Activated CD4-positive, alpha-beta T cell treated with anti-CD3 and anti-CD28 coated beads, Interleukin-2, amount 50 U/mL, for 24 hours (primary cell): ENCODE measurements around the gene RSPO1.
"Not testable (repeated sequence)": the region's sequence is repeated elsewhere in the genome, so short reads cannot be mapped to it uniquely, and the experiment has no call there.

Experiments
- DNase-seq, 2 donors: peaks; one replicate each; pipeline ENCODE4 v3.0.0-alpha.2; 2020; ENCODE audit warnings: low read depth in 1 of 2, low spot score in 1 of 2

Gene RSPO1, protein sequence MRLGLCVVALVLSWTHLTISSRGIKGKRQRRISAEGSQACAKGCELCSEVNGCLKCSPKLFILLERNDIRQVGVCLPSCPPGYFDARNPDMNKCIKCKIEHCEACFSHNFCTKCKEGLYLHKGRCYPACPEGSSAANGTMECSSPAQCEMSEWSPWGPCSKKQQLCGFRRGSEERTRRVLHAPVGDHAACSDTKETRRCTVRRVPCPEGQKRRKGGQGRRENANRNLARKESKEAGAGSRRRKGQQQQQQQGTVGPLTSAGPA

DNA sequence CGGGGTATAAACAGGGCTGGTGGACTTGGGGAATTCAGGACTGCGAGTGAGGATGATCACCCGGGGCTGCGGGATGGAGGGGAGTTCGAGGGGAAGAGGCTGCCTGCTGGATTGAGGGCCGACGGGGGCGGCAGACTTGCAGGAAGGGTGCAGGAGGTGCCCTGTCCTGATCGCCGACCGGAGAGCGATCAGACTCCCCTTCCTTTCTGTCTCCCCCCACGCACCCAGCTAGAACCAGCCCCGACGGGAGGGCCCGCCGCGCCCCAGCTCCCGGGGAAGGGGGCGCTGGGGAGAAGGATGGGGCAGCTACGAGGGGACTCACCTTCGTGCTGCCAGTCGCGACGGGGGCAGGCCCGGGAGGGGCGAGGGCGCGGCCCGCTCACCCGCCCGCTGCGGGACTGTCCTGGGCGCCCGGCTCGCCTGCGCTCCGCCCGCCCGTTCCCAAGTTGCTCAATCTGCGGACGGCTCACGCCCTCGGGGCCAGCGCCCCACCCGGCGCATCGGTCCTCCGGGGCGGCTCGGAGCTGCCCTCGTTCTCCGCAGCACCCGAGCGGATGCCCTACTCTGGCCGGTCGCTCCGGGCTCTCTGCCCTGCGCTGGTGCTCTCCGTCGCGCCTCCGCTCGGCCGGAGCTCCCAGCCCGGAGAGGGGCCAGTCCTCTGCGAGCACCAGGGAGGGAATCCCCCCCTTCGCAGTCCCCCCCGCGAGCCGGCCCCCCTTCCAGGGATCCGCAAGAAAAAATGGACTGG, at the start of gene RSPO1:
Gene RSPO1, minus strand, starts transcription at position 649 of the 748 bp plus-strand sequence. CDS start 5,231 bp downstream, outside the sequence.
- DNase-seq, result no peak

DNA sequence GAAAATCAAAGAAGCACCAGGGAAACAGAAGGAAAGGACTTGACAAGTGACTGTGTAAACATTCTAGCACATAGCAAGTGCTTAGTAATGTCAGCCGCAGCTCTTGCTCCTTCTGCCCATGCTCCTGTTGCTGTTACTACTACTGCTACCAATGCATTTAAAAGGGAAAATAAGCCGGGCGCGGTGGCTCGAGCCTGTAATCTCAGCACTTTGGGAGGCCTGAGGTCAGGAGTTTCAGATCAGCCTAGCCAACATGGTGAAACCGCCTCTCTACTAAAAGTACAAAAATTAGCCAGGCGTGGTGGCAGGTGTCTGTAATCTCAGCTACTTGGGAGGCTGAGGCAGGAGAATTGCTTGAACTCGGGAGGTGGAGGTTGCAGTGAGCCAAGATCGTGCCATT, 49.5 kb upstream of the RSPO1 start:
- not testable (repeated sequence) for DNase-seq

DNA sequence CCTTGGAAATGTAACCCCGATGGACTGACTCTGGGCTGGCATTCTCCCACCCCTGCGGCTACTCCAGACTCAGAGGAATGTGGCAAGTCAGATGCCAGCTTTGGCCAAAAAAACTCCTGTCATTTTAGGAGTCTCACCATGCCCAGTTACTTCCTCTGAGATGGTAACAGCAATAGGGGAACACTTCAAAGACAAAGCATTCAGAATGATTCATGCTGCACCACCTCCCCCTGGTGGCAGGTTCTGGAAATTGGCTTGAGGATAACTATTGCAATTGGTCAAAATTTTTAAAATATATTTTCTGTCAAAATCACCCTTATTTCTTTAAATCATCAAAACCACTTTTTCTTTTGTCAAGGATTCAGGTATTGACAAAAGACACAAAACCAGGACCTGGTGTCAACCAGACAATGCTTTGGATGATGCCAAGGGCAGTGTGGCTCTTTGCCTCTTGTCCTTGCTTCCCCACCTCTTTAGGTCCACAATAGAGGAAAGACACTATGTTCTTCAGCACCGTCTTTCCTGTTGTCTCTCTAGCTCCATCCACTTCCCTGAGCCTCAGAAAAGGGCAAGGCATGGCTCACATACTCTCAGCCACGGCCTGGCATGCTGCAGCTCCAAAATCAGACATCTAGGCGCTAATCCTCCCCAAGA, 47.8 kb upstream of the RSPO1 start:
- peak; percentile 62 to 69 for DNase-seq

DNA sequence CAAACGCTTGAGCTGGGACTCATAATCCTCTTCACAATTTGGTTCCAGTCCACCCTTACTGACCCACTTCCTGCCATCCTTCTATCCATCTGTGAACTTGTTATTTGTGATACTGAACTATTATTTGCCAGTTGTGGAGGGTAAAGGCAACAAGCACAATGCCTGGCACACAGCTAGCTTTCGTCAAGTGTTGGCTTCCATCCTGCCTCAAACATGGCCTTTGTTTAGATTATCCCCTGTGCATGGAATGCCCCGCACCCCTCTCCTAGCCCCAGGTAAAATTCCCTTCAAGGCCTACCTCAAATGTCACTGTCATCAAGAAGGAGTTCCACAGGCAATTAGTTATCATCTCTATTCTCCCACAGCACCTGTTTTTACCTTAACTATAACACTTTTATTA, 46.2 kb upstream of the RSPO1 start:
- DNase-seq, result no peak

DNA sequence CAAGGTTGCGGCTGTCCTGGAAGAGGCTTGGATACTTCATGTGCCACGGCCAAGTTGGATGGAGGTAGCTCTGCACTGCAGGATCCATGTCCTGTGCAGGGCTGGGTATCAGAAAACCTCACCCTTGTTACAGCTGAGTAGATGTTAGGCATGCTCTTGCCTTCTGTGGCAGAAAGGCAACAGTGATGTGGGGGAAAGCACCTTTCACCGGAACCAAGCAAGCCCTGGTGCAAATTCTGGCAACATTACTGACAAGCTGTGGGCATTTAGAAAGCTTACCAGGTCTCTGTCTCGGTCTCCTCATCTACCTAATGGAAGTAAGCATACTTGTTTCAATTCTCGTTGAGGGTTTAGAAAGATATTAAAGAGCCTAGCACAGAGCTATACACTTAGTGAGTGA, 43.1 kb upstream of the RSPO1 start:
- DNase-seq, result no peak

DNA sequence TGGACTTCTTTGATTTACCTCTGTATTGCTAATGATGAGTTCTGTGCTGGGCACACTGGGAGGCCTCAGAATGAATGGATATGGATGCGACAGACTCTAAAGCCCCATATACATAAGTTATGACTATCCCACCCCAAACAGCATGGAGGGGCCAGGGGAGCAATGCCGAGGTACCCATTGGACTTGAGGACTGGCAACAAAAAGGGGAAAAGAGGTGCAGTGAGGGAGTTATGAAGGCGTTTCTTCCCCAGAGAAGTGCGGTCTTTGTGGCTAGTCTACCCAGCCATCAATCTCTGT, 42.4 kb upstream of the RSPO1 start:
- no peak for DNase-seq

DNA sequence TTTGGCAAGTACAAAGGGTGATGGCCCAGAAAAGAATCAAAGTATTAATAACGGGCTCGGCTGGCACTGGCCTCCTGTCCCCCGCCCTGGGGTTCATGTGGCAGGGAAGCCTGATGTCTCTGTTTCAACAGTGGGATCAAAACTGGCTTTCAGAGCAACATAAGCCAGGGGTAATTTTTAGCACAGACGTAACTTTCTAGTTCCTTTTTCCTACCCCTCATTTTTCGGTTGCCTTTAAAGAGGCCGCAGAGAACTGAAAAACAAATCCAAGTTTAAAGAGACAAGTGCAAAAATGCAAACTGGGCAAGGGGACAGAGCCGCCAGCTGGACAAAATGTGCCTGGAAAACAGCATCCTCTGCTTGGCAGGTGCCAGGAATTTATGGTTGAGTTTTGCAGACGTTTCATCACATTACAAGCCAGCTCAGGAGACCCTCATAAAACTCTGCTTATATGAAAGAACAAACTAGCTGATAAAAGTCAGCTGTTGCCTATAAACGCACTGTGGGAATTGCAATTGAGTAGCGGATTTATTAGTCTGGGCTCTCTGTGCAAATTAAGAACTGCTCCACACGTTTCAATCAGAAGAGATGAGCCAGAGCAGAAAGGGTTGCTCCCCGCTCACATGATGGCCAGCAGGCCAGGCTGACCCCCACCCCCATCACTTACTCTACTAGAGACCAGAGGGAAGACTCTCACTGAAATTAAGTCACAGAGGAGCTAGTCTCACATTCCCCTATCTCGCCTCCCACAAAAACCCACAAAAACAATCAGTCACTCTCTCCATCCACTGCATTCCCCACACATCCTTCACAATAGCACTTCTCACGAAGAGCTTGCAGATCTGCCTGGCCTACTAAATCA, 41.8 kb upstream of the RSPO1 start:
- no peak for DNase-seq

DNA sequence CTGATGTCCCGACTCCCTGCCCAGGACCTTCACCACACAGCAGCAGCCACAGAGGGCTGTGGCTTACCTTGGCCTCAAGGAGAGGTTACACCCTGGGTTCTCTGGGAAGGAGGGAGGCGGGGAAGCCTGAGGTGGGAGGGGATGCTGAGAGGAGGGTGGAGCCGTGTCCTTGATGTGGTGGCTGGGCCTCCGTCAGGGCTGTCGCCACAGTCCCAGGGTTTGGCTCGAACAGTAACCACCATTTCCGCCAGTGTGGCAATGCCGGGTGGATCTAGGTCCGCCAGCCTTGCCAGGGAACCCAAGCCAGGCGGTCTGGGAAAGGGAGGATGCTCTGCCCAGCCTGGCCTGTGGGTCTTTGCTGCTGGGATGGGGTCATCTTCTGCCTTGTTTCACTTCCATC, 39.2 kb upstream of the RSPO1 start:
- peak in 1 of 2 donors; percentile 46 for DNase-seq

DNA sequence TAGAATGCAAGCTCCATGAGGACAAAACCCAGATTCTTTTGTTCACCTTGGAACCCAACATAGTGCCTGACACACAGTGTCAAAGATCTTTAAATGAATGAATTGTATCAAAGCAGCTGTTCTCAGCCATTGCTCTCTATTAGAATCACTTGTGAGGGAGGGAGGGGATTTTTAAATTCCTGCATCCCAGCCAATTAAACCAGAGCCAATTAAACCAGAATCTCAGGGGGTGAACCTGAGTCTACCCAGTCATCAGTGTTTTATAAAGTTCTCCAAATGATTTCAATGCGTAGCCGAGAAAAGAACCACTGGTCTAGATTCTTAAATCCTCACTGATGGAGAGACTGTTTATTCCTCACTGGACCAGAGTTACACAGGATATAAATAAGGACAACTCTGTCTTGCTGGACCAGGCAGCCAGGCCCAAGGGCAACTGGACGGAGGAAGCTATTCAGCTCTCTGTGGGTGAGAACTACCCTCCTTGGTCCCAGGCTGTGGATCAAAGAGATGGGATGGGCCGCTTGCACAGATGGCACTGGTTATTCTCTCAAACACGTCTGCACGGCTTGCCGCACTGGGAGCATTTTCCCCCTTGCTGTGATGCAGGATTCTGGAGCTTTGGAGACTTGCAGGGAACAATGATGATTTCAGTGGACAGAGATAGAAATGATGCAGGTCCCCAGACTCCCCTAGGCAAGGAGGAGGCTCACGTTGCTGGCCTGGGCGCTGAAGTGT, 37.6 kb upstream of the RSPO1 start:
- no peak for DNase-seq

DNA sequence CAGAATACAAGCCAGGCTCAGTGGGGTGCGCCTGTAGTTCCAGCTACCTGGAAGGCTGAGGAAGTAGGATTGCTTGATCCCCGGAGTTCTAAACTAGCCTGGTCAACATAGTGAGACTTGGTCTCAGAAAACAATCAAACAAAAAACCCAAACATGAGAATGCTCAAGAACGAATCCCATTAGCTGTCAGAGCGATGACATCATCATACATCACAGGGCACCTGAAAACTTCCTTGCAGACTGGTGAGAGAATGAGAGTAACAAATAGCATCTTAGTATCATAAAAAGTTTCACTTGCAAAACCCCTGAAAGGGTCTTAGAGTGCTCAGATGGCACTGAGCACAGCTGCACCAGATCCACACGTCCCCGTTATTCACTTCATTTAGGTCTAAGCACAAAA, 36.6 kb upstream of the RSPO1 start:
- no peak for DNase-seq

DNA sequence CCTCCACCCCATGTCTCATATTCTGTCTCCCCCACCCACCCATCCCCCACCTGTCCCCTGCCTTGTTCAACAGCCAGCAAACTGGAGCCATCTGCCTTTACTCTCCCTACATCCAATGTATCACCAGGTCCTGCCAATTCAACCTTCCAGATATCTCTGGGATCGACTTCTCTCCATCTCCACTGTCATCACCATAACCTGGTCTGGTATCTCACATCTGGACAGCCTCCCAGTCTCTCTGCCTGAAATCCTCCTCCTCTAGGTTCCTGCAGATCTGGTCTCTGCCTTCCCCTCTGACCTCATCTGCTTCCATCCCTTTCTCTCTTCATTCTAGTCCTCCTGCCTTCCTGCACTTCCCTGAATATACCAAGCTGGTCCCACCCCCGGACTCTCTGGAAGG, 35.4 kb upstream of the RSPO1 start:
- DNase-seq, result no peak

DNA sequence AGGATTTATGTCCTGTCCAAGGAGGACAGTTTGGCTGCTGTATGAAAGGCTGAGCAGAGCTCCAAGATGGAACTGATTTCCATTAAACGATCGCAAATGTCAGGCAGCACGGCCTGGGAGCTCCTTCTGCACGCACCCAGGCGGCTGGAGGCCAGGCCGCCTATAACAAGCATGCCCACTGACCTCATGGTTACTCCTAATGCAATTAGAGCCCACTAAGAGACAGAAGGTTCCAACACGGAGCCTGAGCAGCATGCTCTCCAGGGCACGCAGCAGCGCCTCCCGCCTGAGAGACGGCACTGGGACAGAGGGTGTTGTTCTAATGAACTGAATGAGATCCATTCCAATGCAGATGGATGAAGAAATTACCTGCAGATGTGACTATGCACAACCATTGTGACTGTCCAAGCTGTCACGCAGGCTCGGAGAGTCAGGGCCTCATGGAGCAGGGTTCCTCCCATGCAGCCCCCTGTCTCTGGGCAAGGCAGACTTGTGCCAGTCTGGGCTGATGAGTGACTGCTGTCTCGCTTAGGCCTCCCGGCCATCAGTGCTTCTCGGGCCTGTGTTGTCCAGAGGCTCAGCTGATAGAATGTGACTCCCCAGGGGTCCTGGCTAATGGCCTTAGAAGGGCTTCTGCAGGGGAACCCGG, 32.5 kb upstream of the RSPO1 start:
- DNase-seq, result no peak

DNA sequence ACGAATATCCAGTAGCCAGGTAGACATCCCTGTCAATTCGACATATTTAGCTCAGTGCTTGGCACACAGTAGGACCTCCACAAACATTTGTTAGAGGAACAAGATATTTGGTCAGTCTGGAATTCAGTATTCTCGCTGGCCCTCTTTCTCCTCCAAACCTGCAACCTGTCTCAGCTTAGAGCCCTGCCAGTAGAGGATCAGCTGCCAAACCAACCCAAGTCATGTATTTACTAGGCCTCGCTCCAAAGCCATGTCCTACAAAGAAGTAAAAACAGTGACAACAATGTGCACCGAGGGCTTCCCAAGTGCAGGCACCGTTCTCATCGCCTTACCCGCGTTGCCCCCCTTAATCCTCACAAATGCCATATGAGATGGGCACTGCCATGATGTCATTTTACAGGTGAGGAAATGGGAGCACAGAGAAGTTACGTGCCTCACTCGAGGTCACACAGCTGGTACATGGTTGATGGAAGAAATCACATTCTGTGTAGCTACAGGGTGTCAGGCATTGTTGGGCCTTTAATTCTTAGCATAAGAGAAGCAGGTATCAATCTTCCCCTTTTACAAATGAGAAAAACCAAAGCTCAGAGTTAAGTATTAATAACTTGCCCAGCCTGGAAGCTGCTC, 31.7 kb upstream of the RSPO1 start:
- no peak for DNase-seq

DNA sequence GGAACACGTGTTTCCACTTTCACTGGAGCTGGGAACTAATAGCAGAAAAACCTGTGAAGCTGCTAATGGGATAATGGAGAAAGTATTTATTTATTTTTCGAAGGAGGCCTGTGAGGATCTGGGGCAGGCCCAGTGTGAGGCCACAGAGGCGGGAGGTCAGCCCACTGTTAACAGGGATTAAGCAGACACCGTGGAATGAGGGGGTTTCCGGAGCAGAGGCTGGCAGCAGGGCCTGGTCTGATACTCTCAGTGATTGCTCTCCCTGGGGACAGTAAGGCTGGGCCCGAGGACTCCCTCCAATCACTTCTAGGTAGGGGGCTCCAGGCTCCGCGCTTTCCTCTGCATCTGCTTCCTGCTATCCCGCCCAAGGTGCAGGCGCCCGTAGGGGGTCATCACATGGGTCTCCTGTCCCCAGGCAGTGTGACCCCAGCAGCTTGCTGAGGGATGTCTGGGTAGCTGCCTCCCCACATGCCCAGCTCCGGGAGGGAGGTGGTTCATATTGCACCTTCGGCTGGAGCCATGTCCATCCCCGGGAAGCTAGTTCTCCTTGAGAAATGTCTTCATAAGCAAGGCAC, 28.8 kb upstream of the RSPO1 start:
- DNase-seq, result no peak

DNA sequence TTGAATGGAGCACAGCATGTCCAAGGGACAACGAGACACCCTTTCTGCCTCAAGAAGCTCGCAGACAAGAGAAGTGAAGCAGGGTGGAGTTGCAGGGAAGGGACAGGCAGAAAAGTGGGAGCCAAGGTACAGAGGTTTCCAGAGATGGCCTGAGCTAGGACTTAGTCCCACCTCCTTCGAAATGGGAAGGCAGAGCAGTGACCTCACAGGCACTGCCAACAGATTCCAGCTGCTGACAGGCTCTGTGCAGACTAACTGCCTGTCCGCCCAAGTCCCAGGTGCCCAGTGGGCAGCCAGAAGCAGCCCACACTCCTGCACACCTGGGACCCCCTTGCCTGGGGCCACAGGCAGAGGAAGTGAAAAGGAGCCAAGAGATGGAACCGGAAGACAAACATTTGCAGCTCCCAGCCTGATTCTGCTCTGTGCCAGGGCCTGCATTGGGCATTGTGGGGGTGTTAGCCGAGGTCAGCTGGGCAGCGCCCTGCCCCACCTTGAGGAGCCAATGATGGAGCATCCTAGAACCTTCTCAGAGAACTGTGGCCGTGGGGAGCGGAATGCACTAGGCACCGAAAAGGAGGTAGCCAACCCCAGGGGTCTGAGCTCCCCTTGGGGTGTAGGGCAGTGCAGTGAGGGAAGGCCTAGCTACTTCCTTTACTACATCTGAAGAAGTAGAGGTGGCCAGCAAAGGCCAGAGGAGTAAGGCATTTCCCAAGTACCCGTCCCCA, 27.5 kb upstream of the RSPO1 start:
- DNase-seq, result no peak

DNA sequence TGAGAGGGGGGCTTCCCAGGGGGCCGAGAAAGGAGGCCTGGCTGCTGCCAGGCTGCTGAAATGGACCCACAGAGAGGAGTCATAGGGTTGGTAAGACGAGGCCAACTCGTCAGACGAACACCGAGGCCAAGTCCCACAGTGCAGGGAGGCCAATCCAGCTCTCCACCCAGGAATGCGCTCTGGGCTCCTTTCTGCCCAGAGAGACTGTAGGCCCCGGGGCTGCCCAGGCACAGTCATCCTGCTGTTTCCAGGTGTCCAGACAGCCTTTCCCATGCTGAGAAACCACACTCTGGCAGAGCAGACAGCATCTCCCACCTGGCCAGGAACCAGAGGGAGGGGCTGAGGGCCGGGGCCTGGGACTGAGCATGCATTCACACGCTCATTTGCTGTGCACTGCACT, 26.7 kb upstream of the RSPO1 start:
- no peak for DNase-seq

DNA sequence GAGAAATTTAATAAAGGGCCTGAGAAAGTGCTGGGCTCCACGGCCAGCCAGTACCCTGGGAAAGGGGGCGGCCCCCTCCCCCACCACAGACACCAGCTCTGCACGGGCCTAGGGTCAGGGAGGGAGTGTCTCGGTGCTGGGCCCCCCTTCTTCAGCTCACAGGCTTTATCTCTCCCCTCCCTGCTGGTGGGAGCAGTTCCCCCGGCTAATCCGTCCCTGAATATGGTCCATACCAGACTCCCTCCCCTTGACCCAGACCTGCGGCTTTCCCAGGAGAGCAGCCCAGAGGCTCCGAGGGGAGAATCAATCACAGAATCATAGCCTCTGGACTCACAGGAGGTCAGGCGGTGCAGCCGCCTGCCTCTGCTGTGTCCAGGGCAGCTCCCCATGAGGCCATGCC, 26.0 kb upstream of the RSPO1 start:
- DNase-seq, result no peak

DNA sequence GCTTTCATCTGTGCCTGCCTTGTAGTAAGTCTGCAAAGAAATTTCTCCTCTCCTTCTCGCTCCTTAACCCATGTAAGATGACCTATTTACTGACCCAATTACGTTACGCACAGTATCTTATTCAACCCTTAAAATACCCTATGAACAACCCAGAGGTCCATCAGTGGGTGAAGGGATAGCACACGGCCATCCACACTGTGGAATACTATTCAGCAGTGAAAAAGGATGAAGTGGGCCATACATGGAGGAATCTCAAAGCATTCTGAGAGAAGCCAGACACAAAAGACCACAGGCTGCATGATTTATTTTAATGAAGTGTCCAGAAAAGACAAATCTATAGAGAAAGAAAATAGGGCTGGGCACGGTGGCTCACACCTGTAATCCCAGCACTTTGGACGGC, 23.8 kb upstream of the RSPO1 start:
- no peak for DNase-seq
